SK-N-SH (cell line): ENCODE measurements around the gene FGGY. TPM values are rescaled to one million over a fixed set of nuclear protein-coding genes. Genes with fewer than 3 reads are reported as not detected.

Experiments
- CTCF ChIA-PET: fragments of 300-600, 350-600 bp; formaldehyde crosslinking; extraction: SDS; loops from one replicate; lab custom pipeline; 2021; lab: Yijun Ruan, JAX
- POLR2A ChIA-PET: fragments of 350-600 bp; sonication (Branson Sonifier 250); formaldehyde crosslinking; extraction: SDS; loops from one replicate; lab custom pipeline; 2020; ENCODE audit warnings: antibody characterized with exemption, inconsistent platforms; lab: Yijun Ruan, JAX
- DNase-seq: peaks from one replicate; pipeline ENCODE4 v3.0.0; 2012
- H2AFZ ChIP-seq: fragments of 200-600 bp; sonication (generic); 2 replicates; pipeline ENCODE4 v1.8.1; 2016; ENCODE audit warnings: antibody characterized with exemption, mild to moderate bottlenecking, low read depth
- H3F3A ChIP-seq: fragments of 200-600 bp; sonication (generic); replicated peaks from 2 replicates; pipeline ENCODE3; 2016; ENCODE audit warnings: antibody characterized with exemption, mild to moderate bottlenecking; ENCODE audit not compliant: insufficient read depth
- H3K27ac ChIP-seq, 2 experiments: fragments of 200-500 bp in 1 of 2; fragments of 200-600 bp in 1 of 2; sonication (Bioruptor generic) in 1 of 2; sonication (generic), shearing (Covaris generic) in 1 of 2; 2 replicates each; pipeline versions ENCODE4 v1.5.1 to v1.6.1; 2014 to 2016; ENCODE audit warnings: low read depth in 2 of 2, inconsistent platforms in 1 of 2, low read length in 1 of 2, mild to moderate bottlenecking in 1 of 2, mixed read lengths in 1 of 2
- H3K27me3 ChIP-seq: fragments of 200-600 bp; sonication (generic), shearing (Covaris generic); 2 replicates; pipeline ENCODE4 v1.6.1; 2016; ENCODE audit warnings: mixed run types; ENCODE audit not compliant: insufficient read depth
- H3K36me3 ChIP-seq, 2 experiments: fragments of 200-500 bp in 1 of 2; fragments of 200-600 bp in 1 of 2; sonication (Bioruptor generic) in 1 of 2; sonication (generic) in 1 of 2; replicated peaks in 1 of 2; 2 replicates each; pipeline versions ENCODE3 to v1.5.1; 2014 to 2016; ENCODE audit warnings: low read length in 1 of 2, mild to moderate bottlenecking in 1 of 2; ENCODE audit not compliant: insufficient read depth in 2 of 2, control insufficient read depth in 1 of 2
- H3K4me1 ChIP-seq, 2 experiments: fragments of 200-500 bp in 1 of 2; fragments of 200-600 bp in 1 of 2; sonication (Bioruptor generic) in 1 of 2; sonication (generic), shearing (Covaris generic) in 1 of 2; 2 replicates each; pipeline versions ENCODE4 v1.5.1 to v1.6.1; 2014 to 2016; ENCODE audit warnings: low read depth in 1 of 2, low read length in 1 of 2, mixed run types in 1 of 2; ENCODE audit not compliant: insufficient read depth in 2 of 2, control insufficient read depth in 1 of 2
- H3K4me2 ChIP-seq: fragments of 200-600 bp; sonication (generic), shearing (Covaris generic); 2 replicates; pipeline ENCODE4 v1.6.1; 2017; ENCODE audit warnings: mixed run types
- H3K4me3 ChIP-seq, 2 experiments: fragments of 200-500 bp in 1 of 2; fragments of 200-600 bp in 1 of 2; sonication (Bioruptor generic) in 1 of 2; sonication (generic), shearing (Covaris generic) in 1 of 2; 2 replicates each; pipeline versions ENCODE4 v1.5.1 to v1.8.1; 2014 to 2016; ENCODE audit warnings: low read depth in 2 of 2, inconsistent platforms in 1 of 2, low read length in 1 of 2, mild to moderate bottlenecking in 1 of 2, mixed read lengths in 1 of 2, moderate library complexity in 1 of 2
- H3K79me2 ChIP-seq: fragments of 200-600 bp; sonication (generic); 2 replicates; pipeline ENCODE4 v1.8.1; 2017; ENCODE audit warnings: mild to moderate bottlenecking; ENCODE audit not compliant: insufficient read depth
- H3K9ac ChIP-seq: fragments of 200-600 bp; sonication (generic); 2 replicates; pipeline ENCODE4 v1.6.1; 2017; ENCODE audit warnings: mixed run types
- H3K9me2 ChIP-seq: fragments of 200-600 bp; sonication (generic); 2 replicates; pipeline ENCODE4 v1.6.1; 2017; ENCODE audit warnings: mixed run types
- H3K9me3 ChIP-seq: fragments of 200-600 bp; sonication (generic); 2 replicates; pipeline ENCODE4 v1.6.1; 2017; ENCODE audit warnings: mixed run types, mild to moderate bottlenecking, moderate library complexity
- H4K20me1 ChIP-seq: fragments of 200-600 bp; sonication (generic); 2 replicates; pipeline ENCODE4 v1.6.1; 2017; ENCODE audit warnings: mild to moderate bottlenecking, mixed run types; ENCODE audit not compliant: insufficient read depth
- CHD2 ChIP-seq: fragments of 150-350 bp; IDR thresholded peaks from 2 replicates; pipeline ENCODE4 v1.6.1; 2018; ENCODE audit warnings: low read length; ENCODE audit not compliant: partially characterized antibody
- EZH2phosphoT487 ChIP-seq: fragments of 200-600 bp; sonication (generic); IDR thresholded peaks from 2 replicates; pipeline ENCODE4 v1.6.1; 2017; ENCODE audit warnings: low read depth, mixed run types, mild to moderate bottlenecking, antibody characterized with exemption, moderate library complexity, borderline replicate concordance
- IRF3 ChIP-seq: fragments of 150-350 bp; IDR thresholded peaks from 2 replicates; pipeline ENCODE4 v1.6.1; 2016; ENCODE audit warnings: mild to moderate bottlenecking, low read depth, low read length
- REST ChIP-seq: IDR thresholded peaks from 2 replicates; pipeline ENCODE4 v1.6.1; 2012; ENCODE audit warnings: mild to moderate bottlenecking, low read depth, low read length, moderate library complexity
- SIN3A ChIP-seq: IDR thresholded peaks from 2 replicates; pipeline ENCODE4 v1.6.1; 2012; ENCODE audit warnings: low read depth, mild to moderate bottlenecking, low read length, moderate library complexity, borderline replicate concordance
- USF2 ChIP-seq: fragments of 150-350 bp; IDR thresholded peaks from 2 replicates; pipeline ENCODE4 v1.6.1; 2017; ENCODE audit warnings: antibody characterized with exemption, low read length, low read depth, borderline replicate concordance
- ZBTB33 ChIP-seq: IDR thresholded peaks from 2 replicates; pipeline ENCODE4 v1.4.0; 2012; ENCODE audit warnings: low read depth, borderline replicate concordance
- WGBS: methylation state at CpG from one replicate; pipeline ENCODE4 v1.1.6; 2017; ENCODE audit warnings: low lambda C conversion rate; 5-methylcytosine and 5-hydroxymethylcytosine counted together
- polyA plus RNA-seq, 3 experiments: library from polyadenylated mRNA; depleted of rRNA; stranded (reverse); fragments of >200 nt; gene quantifications; 2 replicates each; pipeline ENCODE4 v1.2.3, GENCODE V29; 2012

FGGY gene
- polyA plus RNA-seq, 1 of the 3 experiments (the other 2 are of a cell fraction): 10.3 TPM

- Histone ChIP-seq H3K9me3 (no peaks in the 10 kb centered on the region), H3K36me3 (no peaks in the 10 kb centered on the region), H3K4me1 (no peaks in the 10 kb centered on the region), H4K20me1 (no peaks in the 10 kb centered on the region), H3K79me2 (no peaks in the 10 kb centered on the region), H3K4me3 (no peak overlapping the region), H3K9ac (no peak overlapping the region), H3K27me3 (no peaks in the 10 kb centered on the region), H3K9me2 (no peaks in the 10 kb centered on the region), H3K27ac (no peak overlapping the region), H2AFZ (no peak overlapping the region), H3F3A (no peaks in the 10 kb centered on the region), H3K4me2 (no peak overlapping the region)
- TF ChIP-seq EZH2phosphoT487: no peak
- no peak for TF ChIP-seq ZBTB33
- TF ChIP-seq CHD2: no peak
- no peak for TF ChIP-seq USF2
- peak; percentile 87 for TF ChIP-seq REST
- TF ChIP-seq SIN3A: no peak
- no peak for TF ChIP-seq IRF3
- WGBS: 92% methylated on average over 5 of the region's 5 CpGs
- DNase-seq: no peak
- CTCF ChIA-PET: no interaction called here
- POLR2A ChIA-PET: no interaction called here
These were observed 60.9 kb downstream of the FGGY start for GRCh38 chr1:59357645-59358320.
